ENCODE measurements around the gene SLC25A11. TPM values are rescaled to one million over a fixed set of nuclear protein-coding genes. Genes with fewer than 3 reads are reported as not detected.

Gene SLC25A11
- total and polyA plus RNA-seq, 4 donors: 28.5 to 54.1 (median 46.0) TPM

- no peak for TF ChIP-seq REST (IDR thresholded peaks at IDR 0.05)
Measured at GRCh38 chr17:4949321-4950074, 9.7 kb upstream of the SLC25A11 start (continued).

- TF ChIP-seq CTCF (IDR thresholded peaks at IDR 0.05; ENCODE audit: low read depth, low read length, missing input control): no peak
- no peak for TF ChIP-seq RAD21 (IDR thresholded peaks at IDR 0.05)
- TF ChIP-seq REST (IDR thresholded peaks at IDR 0.05): no peak
- no peak for TF ChIP-seq JUND (IDR thresholded peaks at IDR 0.05)
- no peak for TF ChIP-seq FOXA2 (IDR thresholded peaks at IDR 0.05)
- TF ChIP-seq EGR1 (IDR thresholded peaks at IDR 0.05; ENCODE audit: low read depth in 2 of 2): no peak
- no peak for TF ChIP-seq SP1 (IDR thresholded peaks at IDR 0.05)
- no peak for TF ChIP-seq FOXA1 (IDR thresholded peaks at IDR 0.05)
- TF ChIP-seq HNF4G (IDR thresholded peaks at IDR 0.05): no peak
- no peak for TF ChIP-seq HNF4A (conservative IDR thresholded peaks at IDR 0.05)
- no peak for TF ChIP-seq ATF3 (IDR thresholded peaks at IDR 0.05)
- TF ChIP-seq YY1 (IDR thresholded peaks at IDR 0.05): no peak
- no peak for TF ChIP-seq MAX (IDR thresholded peaks at IDR 0.05)
- no peak for TF ChIP-seq TAF1 (conservative IDR thresholded peaks at IDR 0.05)
- DNase-seq (ENCODE audit: low spot score): peak; percentile 78
- under 1% methylated on average over 40 of the region's 40 CpGs for WGBS
- H3K4me3 ChIP-seq (ENCODE audit: low read depth in 1 of 3, low read length in 3 of 3): peak overlapping the region; percentile 66 to 96 (median 91)
- H3K9me3 ChIP-seq (ENCODE audit: control insufficient read depth in 4 of 4, low read length in 3 of 4): no peaks in the 10 kb centered on the region
- peak overlapping the region; percentile 51 to 85 for H3K9ac ChIP-seq (ENCODE audit: low read depth in 1 of 2, low read length in 2 of 2)
- peaks cover 3 to 12% (median 7%) of the 10 kb centered on the region in 4 donors for H3K36me3 ChIP-seq (ENCODE audit: control insufficient read depth in 4 of 4, insufficient read depth in 3 of 4, low read depth in 1 of 4, low read length in 3 of 4)
- no peaks in the 10 kb centered on the region for H3K27me3 ChIP-seq (ENCODE audit: control insufficient read depth in 4 of 4, insufficient read depth in 4 of 4, low read length in 3 of 4)
- H3K4me1 ChIP-seq (ENCODE audit: control insufficient read depth in 4 of 4, insufficient read depth in 4 of 4, low read length in 3 of 4): peaks cover 8 to 59% (median 45%) of the 10 kb centered on the region in 4 donors
- peak overlapping the region; percentile 95 to 96 for H3K27ac ChIP-seq (ENCODE audit: low read depth in 1 of 2, low read length in 2 of 2)
Measured at GRCh38 chr17:4948931-4949320, 9.1 kb upstream of the SLC25A11 start.

Data from liver (tissue), 9 donors.